ENCODE measurements around the gene GLB1L.

GLB1L gene

DNA sequence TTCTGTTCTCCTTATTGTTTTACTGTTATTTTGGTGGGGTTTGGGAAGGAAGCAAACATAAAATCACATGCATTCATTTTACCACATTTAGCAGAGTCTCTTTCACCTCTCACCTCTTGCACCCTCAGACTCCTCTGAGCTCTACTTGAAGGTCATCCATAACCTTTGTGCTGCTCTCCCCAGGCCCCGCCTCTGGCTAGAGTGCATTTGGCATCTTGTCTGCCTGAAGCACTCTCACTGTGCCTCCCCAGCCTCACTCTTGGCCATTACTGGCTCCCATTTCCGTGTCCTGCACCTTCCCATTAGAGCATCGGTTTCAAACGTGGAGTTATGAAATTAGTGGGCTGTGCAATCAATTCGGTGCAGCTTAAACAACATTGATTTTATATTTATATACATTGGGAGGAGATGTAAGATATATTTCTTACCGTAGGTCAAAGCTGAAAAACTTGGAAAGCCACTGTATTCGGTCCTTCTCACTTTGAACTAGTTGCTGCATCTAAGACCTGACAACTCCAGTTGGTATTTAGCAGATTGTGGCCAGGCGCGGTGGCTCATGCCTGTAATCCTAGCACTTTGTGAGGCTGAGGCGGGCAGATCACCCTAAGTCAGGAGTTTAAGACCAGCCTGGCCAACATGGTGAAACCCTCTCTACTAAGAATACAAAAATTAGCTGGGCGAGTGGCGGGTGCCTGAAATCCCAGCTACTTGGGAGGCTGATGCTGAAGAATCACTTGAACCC lies 45.6 kb downstream of the GLB1L start:
- TF ChIP-seq, protein P1, sequence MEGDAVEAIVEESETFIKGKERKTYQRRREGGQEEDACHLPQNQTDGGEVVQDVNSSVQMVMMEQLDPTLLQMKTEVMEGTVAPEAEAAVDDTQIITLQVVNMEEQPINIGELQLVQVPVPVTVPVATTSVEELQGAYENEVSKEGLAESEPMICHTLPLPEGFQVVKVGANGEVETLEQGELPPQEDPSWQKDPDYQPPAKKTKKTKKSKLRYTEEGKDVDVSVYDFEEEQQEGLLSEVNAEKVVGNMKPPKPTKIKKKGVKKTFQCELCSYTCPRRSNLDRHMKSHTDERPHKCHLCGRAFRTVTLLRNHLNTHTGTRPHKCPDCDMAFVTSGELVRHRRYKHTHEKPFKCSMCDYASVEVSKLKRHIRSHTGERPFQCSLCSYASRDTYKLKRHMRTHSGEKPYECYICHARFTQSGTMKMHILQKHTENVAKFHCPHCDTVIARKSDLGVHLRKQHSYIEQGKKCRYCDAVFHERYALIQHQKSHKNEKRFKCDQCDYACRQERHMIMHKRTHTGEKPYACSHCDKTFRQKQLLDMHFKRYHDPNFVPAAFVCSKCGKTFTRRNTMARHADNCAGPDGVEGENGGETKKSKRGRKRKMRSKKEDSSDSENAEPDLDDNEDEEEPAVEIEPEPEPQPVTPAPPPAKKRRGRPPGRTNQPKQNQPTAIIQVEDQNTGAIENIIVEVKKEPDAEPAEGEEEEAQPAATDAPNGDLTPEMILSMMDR (IDR thresholded peaks at IDR 0.05; ENCODE audit: extremely low read depth, missing control alignments): no peak
- no peak for DNase-seq (ENCODE audit: low spot score)

DNA sequence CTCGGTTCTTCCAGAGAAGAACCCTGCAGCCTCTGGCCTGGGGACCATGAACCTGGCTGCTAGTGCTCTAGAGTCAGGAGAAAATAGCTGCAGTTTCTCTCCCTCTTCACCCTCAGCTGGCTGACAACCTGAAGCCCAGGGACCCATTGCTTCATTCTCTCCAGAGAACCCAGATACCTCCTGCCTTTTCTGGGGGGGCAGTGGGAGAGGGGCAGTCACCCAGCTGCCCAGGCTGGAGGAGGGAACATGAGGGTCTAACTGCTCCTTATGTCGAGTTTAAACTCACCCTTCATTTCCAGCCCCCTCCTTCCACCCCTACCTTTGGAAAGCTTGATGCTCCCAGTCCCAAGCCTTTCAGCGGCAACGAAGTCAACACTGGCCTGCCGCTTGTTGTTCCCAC lies 46.3 kb downstream of the GLB1L start:
- no peak for DNase-seq (ENCODE audit: low spot score)
- TF ChIP-seq, protein P1 (IDR thresholded peaks at IDR 0.05; ENCODE audit: extremely low read depth, missing control alignments): no peak

DNA sequence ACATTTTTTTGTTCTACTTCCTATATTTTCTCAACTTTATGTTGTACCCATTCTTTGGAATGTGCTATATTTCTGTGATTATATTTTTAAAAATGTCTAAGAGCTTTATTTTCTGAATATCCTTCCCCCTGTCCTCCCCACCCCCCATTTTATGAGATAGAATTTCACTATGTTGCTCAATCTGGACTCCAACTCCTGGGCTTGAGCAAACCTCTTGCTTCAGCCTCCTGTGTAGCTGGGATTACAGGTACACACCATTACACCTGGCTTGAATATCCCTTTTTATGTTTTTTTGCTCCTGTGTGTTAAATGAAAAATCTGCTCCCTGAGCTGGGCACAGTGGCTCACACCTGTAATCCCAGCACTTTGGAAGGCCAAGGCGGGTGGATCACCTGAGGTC lies 47.9 kb downstream of the GLB1L start:
- no peak for DNase-seq (ENCODE audit: low spot score)
- TF ChIP-seq, protein P1 (IDR thresholded peaks at IDR 0.05; ENCODE audit: extremely low read depth, missing control alignments): no peak

DNA sequence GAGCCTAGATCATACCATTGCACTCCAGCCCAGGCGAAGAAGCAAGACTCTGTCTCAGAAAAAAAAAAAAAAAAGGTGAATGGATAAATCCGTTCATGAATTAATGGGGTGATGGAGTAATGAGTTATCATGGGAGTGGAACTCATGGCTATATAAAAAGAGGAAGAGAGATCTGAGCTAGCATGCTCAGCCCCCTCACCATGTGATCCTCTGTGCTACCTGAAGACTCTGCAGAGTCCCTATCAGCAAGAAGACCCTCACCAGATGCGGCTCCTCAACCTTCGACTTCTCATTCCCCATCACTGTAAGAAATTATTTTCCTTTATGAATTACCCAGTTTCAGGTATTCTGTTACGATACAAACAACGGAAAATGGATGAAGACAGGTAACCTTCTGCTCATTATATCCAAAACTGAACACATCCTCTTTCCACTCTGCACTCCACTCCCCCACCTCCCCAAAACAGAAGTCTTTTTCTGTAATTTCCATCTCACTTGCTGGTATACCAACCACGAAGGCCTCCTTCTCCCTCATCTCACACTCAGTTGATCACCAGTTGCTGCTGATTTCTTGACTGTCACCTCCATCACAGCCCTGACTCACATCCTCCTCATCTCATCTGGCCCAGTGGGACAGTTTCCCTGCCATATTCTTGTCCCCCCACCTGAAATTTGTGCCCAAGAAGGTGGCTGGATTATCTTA lies 58.3 kb downstream of the GLB1L start:
- TF ChIP-seq, protein P1 (IDR thresholded peaks at IDR 0.05; ENCODE audit: extremely low read depth, missing control alignments): no peak

More for the DNA sequence above, 58.3 kb downstream of the GLB1L start:
- DNase-seq (ENCODE audit: low spot score): peak; percentile 31
